ENCODE results near the gene C1orf94. TPM values are rescaled to one million over a fixed set of nuclear protein-coding genes. Genes with fewer than 3 reads are reported as not detected.

C1orf94 gene
- total and polyA plus RNA-seq, 4 donors: not detected

DNA sequence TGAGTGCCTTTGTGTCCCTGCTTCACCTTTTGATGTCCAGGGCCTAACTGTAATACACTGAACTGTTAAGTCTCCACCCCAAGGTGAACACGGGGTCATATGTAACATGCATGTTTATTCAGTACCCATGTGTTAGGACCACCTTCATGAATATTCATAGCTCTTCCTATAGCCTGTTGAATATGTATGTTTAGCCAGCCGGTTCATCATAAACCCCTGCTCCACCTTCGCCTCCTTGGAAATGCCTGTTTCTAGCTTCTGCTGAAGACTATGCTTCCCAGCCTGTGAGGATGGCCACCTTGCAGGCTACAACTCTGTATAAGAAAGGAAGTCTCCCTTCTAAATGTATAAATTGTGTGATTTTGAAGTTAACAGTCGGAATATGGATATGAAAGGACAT lies 69.3 kb downstream of the C1orf94 start:
- no peak overlapping the region for H3K27ac ChIP-seq (ENCODE audit: low read depth in 1 of 2, low read length in 1 of 2)
- no peak for DNase-seq
- TF ChIP-seq, protein P1, sequence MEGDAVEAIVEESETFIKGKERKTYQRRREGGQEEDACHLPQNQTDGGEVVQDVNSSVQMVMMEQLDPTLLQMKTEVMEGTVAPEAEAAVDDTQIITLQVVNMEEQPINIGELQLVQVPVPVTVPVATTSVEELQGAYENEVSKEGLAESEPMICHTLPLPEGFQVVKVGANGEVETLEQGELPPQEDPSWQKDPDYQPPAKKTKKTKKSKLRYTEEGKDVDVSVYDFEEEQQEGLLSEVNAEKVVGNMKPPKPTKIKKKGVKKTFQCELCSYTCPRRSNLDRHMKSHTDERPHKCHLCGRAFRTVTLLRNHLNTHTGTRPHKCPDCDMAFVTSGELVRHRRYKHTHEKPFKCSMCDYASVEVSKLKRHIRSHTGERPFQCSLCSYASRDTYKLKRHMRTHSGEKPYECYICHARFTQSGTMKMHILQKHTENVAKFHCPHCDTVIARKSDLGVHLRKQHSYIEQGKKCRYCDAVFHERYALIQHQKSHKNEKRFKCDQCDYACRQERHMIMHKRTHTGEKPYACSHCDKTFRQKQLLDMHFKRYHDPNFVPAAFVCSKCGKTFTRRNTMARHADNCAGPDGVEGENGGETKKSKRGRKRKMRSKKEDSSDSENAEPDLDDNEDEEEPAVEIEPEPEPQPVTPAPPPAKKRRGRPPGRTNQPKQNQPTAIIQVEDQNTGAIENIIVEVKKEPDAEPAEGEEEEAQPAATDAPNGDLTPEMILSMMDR (IDR thresholded peaks at IDR 0.05; ENCODE audit: control extremely low read depth, extremely low read depth): no peak
- 69 to 75% methylated on average over 4 of the region's 4 CpGs for WGBS, 2 donors
- H3K4me1 ChIP-seq (ENCODE audit: control insufficient read depth in 5 of 5, insufficient read depth in 5 of 5, low read length in 5 of 5): no peaks in the 10 kb centered on the region
- H3K9ac ChIP-seq (ENCODE audit: insufficient read depth in 1 of 2, low read length in 2 of 2): no peak overlapping the region
- H3K4me3 ChIP-seq: no peak overlapping the region
- no peaks in the 10 kb centered on the region for H3K36me3 ChIP-seq (ENCODE audit: control insufficient read depth in 4 of 4, insufficient read depth in 4 of 4, low read length in 4 of 4)
- no peak for ATAC-seq (ENCODE audit: insufficient read depth, low FRiP score)
- H3K9me3 ChIP-seq (ENCODE audit: control insufficient read depth in 4 of 4, insufficient read depth in 3 of 4, low read length in 3 of 4): peaks cover 0 to 5% (median 0%) of the 10 kb centered on the region in 4 donors
- peaks cover 0 to 3% (median 0%) of the 10 kb centered on the region in 3 donors for H3K27me3 ChIP-seq (ENCODE audit: control insufficient read depth in 3 of 3, insufficient read depth in 3 of 3, low read length in 2 of 3)

DNA sequence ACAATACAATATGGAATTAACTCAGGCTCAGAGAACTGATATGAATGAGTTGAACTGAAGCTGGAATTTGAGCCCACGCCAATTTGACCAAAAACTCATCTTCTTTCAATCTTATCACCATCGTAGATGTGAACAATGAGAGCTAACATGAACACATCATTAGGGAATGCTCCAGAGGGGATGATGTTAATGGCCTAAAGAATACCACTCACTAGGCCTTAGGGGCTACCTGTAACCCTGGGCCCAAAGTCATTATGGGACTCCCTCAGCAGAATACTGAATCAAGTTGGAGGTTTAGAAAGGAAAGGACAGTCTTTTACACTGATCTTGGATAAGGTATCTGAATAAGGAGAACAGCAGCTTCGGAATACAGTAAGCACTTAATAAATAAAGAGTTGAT lies 73.6 kb downstream of the C1orf94 start:
- no peak for ATAC-seq (ENCODE audit: insufficient read depth, low FRiP score)
- no peak for DNase-seq
- no peaks in the 10 kb centered on the region for H3K9me3 ChIP-seq (ENCODE audit: control insufficient read depth in 4 of 4, insufficient read depth in 3 of 4, low read length in 3 of 4)
- H3K4me3 ChIP-seq: no peak overlapping the region
- peaks cover 0 to 3% (median 0%) of the 10 kb centered on the region in 3 donors for H3K27me3 ChIP-seq (ENCODE audit: control insufficient read depth in 3 of 3, insufficient read depth in 3 of 3, low read length in 2 of 3)
- no peak overlapping the region for H3K9ac ChIP-seq (ENCODE audit: insufficient read depth in 1 of 2, low read length in 2 of 2)
- no peaks in the 10 kb centered on the region for H3K36me3 ChIP-seq (ENCODE audit: control insufficient read depth in 4 of 4, insufficient read depth in 4 of 4, low read length in 4 of 4)
- H3K4me1 ChIP-seq (ENCODE audit: control insufficient read depth in 5 of 5, insufficient read depth in 5 of 5, low read length in 5 of 5): no peaks in the 10 kb centered on the region
- WGBS, 2 donors: 52 to 56% methylated on average over 3 of the region's 3 CpGs
- TF ChIP-seq, protein P1 (IDR thresholded peaks at IDR 0.05; ENCODE audit: control extremely low read depth, extremely low read depth): no peak
- H3K27ac ChIP-seq (ENCODE audit: low read depth in 1 of 2, low read length in 1 of 2): no peak overlapping the region

DNA sequence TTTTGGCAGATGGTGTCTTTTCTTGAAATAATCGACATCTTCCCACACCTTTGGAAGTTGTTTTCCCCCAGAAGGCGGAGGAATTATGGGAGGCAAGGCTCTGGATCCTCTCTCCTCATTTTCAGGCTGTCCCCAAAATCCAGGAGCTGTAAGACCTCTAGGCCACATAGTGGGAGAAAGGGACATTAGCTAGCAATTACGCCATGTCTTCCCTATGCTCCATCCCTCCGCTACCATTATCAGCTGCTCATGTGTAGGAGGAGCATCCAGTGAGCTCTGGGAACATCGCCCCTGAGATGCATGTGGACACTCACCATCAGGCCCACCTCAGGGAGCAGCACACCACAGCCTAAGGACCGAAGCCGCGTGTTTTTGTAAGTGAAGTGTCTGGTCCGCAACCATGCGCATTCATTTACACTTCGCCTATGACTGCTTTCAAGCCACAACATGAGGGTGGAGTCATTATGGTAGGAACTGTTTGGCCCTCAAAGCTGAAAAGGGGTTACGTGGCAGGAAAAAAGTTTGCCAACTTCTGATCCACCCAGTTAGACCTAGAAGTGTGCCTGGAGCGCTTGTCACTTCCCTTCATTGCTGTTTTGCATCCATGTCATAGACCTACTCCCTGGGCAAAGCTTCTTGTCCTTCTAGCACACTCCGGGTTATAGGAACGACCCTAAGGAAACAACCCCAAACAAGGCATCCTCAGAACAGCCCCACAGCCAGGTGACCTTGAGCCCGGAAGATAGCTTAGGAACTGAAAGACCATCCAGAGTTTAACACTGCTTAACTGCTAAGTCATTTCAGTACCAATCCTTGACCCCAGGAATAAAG lies 85.5 kb downstream of the C1orf94 start:
- DNase-seq (no peak), ATAC-seq (ENCODE audit: insufficient read depth, low FRiP score) (no peak)
- 84 to 92% methylated on average over 16 of the region's 16 CpGs for WGBS, 2 donors
- no peaks in the 10 kb centered on the region for H3K4me1 ChIP-seq (ENCODE audit: control insufficient read depth in 5 of 5, insufficient read depth in 5 of 5, low read length in 5 of 5)
- TF ChIP-seq, protein P1 (IDR thresholded peaks at IDR 0.05; ENCODE audit: control extremely low read depth, extremely low read depth): no peak
- H3K4me3 ChIP-seq: no peak overlapping the region
- H3K9me3 ChIP-seq (ENCODE audit: control insufficient read depth in 4 of 4, insufficient read depth in 3 of 4, low read length in 3 of 4): peaks cover 0 to 9% (median 0%) of the 10 kb centered on the region in 4 donors
- no peak overlapping the region for H3K9ac ChIP-seq (ENCODE audit: insufficient read depth in 1 of 2, low read length in 2 of 2)
- H3K27ac ChIP-seq (ENCODE audit: low read depth in 1 of 2, low read length in 1 of 2): no peak overlapping the region
- H3K27me3 ChIP-seq (ENCODE audit: control insufficient read depth in 3 of 3, insufficient read depth in 3 of 3, low read length in 2 of 3): peaks cover 0 to 20% (median 0%) of the 10 kb centered on the region in 3 donors
- H3K36me3 ChIP-seq (ENCODE audit: control insufficient read depth in 4 of 4, insufficient read depth in 4 of 4, low read length in 4 of 4): no peaks in the 10 kb centered on the region

Data from lung (tissue), 12 donors.